ENCODE measurements around the gene SULT1B1. TPM values are rescaled to one million over a fixed set of nuclear protein-coding genes. Genes with fewer than 3 reads are reported as not detected.

Gene SULT1B1
- polyA plus RNA-seq, 3 donors = 0.26 to 5.4 (median 2.8) TPM

DNA sequence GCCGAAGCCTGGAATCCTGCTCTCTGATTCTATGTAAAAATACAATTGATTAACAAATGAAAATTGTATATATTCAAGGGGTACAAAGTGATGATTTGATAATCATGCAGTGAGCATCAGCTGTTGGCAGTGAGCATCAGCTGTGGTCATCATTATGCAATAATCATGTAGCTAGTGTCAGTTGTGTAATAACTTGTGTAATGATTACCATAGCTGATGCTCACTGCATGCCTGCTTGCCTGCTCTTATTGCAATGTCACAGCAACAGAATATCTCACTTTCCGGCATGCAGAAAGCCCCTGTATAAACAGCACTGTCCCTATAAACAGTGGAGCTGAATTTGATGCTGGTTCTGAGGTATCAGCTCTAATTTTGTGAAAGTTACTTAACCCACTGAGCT is 46.8 kb downstream of the SULT1B1 start:
- 65 to 90% (median 67%) methylated on average over 2 of the region's 2 CpGs for WGBS, 3 donors
- no peak overlapping the region for H3K27ac ChIP-seq (ENCODE audit: low read depth, low read length)

GRCh38 chr4:69710580-69710979 is 49.8 kb downstream of the SULT1B1 start:
- H3K27ac ChIP-seq (ENCODE audit: low read depth, low read length) = no peak overlapping the region
- WGBS, 3 donors = 81 to 89% (median 82%) methylated on average over 2 of the region's 2 CpGs

- no peak overlapping the region for H3K27ac ChIP-seq (ENCODE audit: low read depth, low read length)
- WGBS, 3 donors = 83 to 89% (median 84%) methylated on average over 1 of the region's 1 CpG
Observed at GRCh38 chr4:69708211-69708610, 52.2 kb downstream of the SULT1B1 start.

DNA sequence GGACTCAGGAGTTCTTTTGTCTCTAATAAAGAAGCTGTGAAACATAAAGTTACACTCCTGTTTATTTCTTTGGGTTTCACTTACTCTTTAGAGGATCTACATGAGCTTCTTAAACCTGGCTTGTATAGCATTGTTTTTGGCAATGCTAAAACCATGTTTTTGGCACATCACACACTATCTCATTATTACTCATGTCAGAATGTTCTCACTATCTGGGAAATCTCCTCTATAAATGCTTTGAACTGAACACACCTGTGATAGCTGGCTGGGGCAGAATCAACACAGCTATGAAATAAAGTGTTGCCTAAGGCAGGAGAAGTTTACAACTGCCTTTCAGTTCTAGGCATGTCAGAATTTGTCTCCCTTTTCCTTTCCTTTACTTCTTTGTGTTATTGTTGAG is 52.6 kb downstream of the SULT1B1 start:
- no peak overlapping the region for H3K27ac ChIP-seq (ENCODE audit: low read depth, low read length)

GRCh38 chr4:69702201-69702600 is 58.2 kb downstream of the SULT1B1 start:
- 86 to 92% (median 88%) methylated on average over 3 of the region's 3 CpGs for WGBS, 3 donors
- H3K27ac ChIP-seq (ENCODE audit: low read depth, low read length) = no peak overlapping the region

DNA sequence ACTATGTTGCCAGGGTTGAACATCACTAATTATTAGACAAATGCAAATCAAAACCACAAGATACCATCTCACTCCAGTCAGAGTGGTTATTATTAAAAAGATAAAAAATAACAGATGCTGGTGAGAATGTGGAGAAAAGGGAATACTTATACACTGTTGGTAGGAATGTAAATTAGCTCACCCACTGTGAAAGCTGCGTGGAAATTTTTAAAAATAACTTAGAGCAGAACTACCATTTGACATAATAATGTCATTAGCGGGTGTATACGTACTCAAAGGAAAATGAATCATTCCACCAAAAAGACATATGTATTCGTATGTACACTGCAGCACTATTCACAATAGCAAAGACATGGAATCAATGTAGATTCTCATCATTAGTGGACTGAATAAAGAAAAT is 58.7 kb downstream of the SULT1B1 start:
- H3K27ac ChIP-seq (ENCODE audit: low read depth, low read length) = no peak overlapping the region
- WGBS, 3 donors = 85 to 87% (median 86%) methylated on average over 4 of the region's 4 CpGs

- no peak overlapping the region for H3K27ac ChIP-seq (ENCODE audit: low read depth, low read length)
- WGBS, 3 donors = 92 to 99% (median 95%) methylated on average over 1 of the region's 1 CpG
Observed at GRCh38 chr4:69697536-69698242, 62.7 kb downstream of the SULT1B1 start.

DNA sequence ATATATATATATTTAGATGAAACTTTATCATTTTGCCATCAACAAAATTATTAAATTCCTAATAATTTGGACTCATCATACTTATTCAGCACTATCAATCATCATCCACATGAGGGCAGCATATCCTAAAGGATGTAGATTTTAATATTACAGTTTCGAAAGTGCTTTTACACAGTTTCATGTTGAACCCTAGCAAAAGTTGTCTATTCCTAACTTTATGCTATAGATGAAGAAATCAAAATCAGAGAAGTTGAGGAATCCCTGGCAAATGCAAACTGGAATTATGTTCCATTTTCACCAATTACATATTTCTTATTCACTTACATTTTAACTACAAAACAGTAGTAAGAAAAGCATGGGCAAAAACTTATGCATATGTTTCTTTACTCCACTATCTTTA is 70.8 kb downstream of the SULT1B1 start:
- H3K27ac ChIP-seq (ENCODE audit: low read depth, low read length) = no peak overlapping the region
- 0 to 6% (median 3%) methylated on average over 1 of the region's 1 CpG for WGBS, 3 donors

DNA sequence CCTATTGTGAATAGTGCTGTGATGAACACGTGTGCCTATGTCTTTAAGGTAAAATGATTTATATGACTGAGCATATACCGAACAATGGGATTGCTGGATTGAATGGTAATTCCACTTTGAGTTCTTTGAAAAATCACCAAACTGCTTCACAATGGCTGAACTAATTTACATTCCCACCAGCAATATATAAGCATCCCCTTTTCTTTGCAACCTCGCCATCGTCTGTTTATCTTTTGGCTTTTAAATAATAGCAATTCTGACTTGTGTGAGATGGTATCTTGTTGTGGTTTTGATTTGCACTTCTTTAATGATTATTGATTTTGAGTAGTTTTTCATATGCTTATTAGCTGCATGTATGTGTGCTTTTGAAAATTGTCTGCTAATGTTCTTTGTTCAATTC is 75.6 kb downstream of the SULT1B1 start:
- H3K27ac ChIP-seq (ENCODE audit: low read depth, low read length) = no peak overlapping the region
- WGBS, 3 donors = 60 to 78% (median 69%) methylated on average over 4 of the region's 4 CpGs

Other genes with a start within 250 kb of the SULT1B1 start
- not detected for gene UGT2A2, start 121.0 kb downstream of the SULT1B1 start, polyA plus RNA-seq
- gene UGT2A1, start 107.4 kb downstream of the SULT1B1 start, polyA plus RNA-seq = not detected
- gene SULT1E1, start 99.5 kb upstream of the SULT1B1 start, polyA plus RNA-seq = under 1 TPM in 1 of 3 donors, not detected in 2; 0.10 TPM
- gene CSN1S1, start 170.4 kb upstream of the SULT1B1 start, polyA plus RNA-seq = 10 to 100 TPM in 1 of 3 donors, 1 to 10 TPM in 1, under 1 TPM in 1; 0.35 to 12.7 (median 8.1) TPM
- not detected for gene CSN2, start 205.1 kb upstream of the SULT1B1 start, polyA plus RNA-seq
- gene STATH, start 235.3 kb upstream of the SULT1B1 start, polyA plus RNA-seq = not detected

Data from adipose tissue (tissue), 3 donors.